GM12878 (cell line): ENCODE measurements around the gene ZNF678. TPM values are rescaled to one million over a fixed set of nuclear protein-coding genes. Genes with fewer than 3 reads are reported as not detected.

Experiments used
- BHLHE40 ChIP-seq, 2 experiments: fragments of 450-650 bp in 1 of 2; IDR thresholded peaks; 2 replicates each; pipeline ENCODE4 v1.6.1; 2011 to 2017; ENCODE audit warnings: low read depth in 2 of 2, borderline replicate concordance in 1 of 2, improper control_type of control experiment in 1 of 2, low read length in 1 of 2, mild to moderate bottlenecking in 1 of 2
- CREM ChIP-seq: IDR thresholded peaks from 2 replicates; pipeline ENCODE4 v1.6.1; 2014; ENCODE audit warnings: antibody characterized with exemption, low read depth
- EGR1 ChIP-seq, 2 experiments: IDR thresholded peaks; 1 replicate in 1 of 2; 2 replicates in 1 of 2; pipeline ENCODE4 v1.6.1; 2011 to 2012; ENCODE audit warnings: low read depth in 2 of 2, low read length in 2 of 2, borderline replicate concordance in 1 of 2, mild to moderate bottlenecking in 1 of 2, moderate library complexity in 1 of 2
- IKZF1 ChIP-seq: fragments of 450-650 bp; conservative IDR thresholded peaks from 2 replicates; pipeline ENCODE4 v1.6.1; 2017; ENCODE audit warnings: antibody characterized with exemption, mild to moderate bottlenecking
- JUND ChIP-seq: IDR thresholded peaks from 2 replicates; pipeline ENCODE4 v1.6.1; 2012; ENCODE audit warnings: low read depth, mild to moderate bottlenecking, low read length, improper control_type of control experiment, moderate library complexity
- NFYA ChIP-seq: IDR thresholded peaks from 2 replicates; pipeline ENCODE4 v1.6.1; 2011; ENCODE audit warnings: low read depth, mild to moderate bottlenecking, low read length, improper control_type of control experiment, borderline replicate concordance
- NR2C1 ChIP-seq: fragments of 450-650 bp; IDR thresholded peaks from 2 replicates; pipeline ENCODE4 v1.6.1; 2017; ENCODE audit warnings: antibody characterized with exemption, mild to moderate bottlenecking, moderate library complexity
- RELA ChIP-seq: fragments of 450-650 bp; IDR thresholded peaks from 2 replicates; pipeline ENCODE4 v1.8.0; 2014; ENCODE audit warnings: borderline replicate concordance; ENCODE audit not compliant: partially characterized antibody
- SMC3 ChIP-seq: IDR thresholded peaks from 2 replicates; pipeline ENCODE4 v1.6.1; 2011; ENCODE audit warnings: low read length, improper control_type of control experiment, borderline replicate concordance
- ZNF384 ChIP-seq: IDR thresholded peaks from 2 replicates; pipeline ENCODE4 v1.6.1; 2012; ENCODE audit warnings: low read depth, mild to moderate bottlenecking, low read length, improper control_type of control experiment, borderline replicate concordance
- polyA plus RNA-seq, 11 experiments: library from polyadenylated mRNA; depleted of rRNA in 4 of 11; unstranded in 6 of 11; stranded (reverse) in 5 of 11; fragments of >200 nt; fragmentation: Nextera tagmentation in 4 of 11; fragmentation: Illumina TruSeq in 1 of 11; extraction: Ambion mirVana in 4 of 11; extraction: Trizol in 1 of 11; gene quantifications; 1 replicate in 1 of 11; 2 replicates in 10 of 11; pipeline versions ENCODE4 v1.2.1 to v1.2.3, GENCODE V29; 2011 to 2016; ENCODE audit warnings: inconsistent platforms in 2 of 11, missing spikeins in 2 of 11, low read depth in 1 of 11
- total RNA-seq, 4 experiments: library from RNA; depleted of rRNA in 3 of 4; stranded (reverse); fragments of >200 nt in 3 of 4; fragmentation: Illumina TruSeq in 1 of 4; extraction: Trizol in 1 of 4; gene quantifications; 2 replicates each; pipeline versions ENCODE4 v1.2.1 to v1.2.3, GENCODE V29; 2013 to 2021
- TF ChIP-seq, protein P1 (sequence below): fragments of 450-650 bp; IDR thresholded peaks from 2 replicates; pipeline ENCODE4 v1.6.1; 2017; ENCODE audit warnings: borderline replicate concordance
- TF ChIP-seq, protein P2 (sequence below): IDR thresholded peaks from 2 replicates; pipeline ENCODE4 v1.6.1; 2012; ENCODE audit warnings: low read depth, low read length, improper control_type of control experiment

ZNF678 gene
- total and polyA plus RNA-seq, 10 of the 15 experiments (the other 5 are each of a cell fraction or from before 2014, with no cell fraction given) = 1.4 to 10.4 (median 3.5) TPM

DNA sequence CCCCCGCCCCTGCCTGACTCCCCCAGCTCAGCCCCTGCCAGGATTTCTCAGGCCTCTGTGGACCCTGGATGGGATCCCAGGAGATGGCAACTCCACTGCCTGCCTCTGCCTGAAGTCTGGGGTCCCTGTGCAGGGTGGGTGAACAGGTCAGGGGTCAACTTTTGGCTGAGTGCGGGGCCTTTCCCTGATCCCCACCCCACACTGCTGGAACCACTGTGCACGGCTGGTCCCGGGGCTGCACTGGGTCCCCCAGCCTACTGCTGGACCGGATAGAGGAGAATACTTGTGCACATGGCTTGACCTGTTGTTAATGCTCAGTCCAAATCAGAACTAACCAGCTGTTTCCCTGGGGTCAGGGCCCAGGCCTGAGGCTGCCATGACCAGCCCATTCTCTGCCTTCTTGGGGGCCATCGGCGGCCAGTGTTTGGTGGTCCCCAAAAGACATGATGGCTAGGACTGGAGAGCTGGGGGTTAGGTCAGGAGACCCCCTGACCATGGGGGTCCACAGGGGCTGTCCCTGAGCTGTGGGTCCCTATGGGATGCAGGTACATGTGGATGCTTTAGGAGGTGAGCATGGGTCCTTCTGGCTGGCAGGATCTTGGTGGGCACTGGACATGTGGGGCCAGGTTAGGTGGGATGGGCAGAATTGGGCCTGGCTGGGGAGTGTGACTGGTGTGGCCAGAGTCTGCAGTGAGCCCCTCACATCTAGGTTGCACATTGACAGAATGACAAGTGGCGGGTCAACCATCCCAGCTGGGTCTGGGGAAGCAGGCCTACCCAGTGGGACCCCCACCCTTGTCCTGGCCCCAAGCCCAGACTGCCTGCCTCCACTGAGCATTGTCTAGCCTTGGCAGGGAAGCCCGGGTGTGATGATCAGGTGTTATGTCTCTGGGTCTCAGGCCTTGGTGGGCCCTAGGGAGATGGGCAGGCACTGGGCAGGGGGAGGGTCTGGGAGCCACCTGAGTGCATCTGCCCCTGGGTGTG is 19.0 kb upstream of the ZNF678 start (continued):
- TF ChIP-seq CREM = no peak
- TF ChIP-seq BHLHE40 (IDR thresholded peaks at IDR 0.05; ENCODE audit: borderline replicate concordance in 1 of 2, low read depth in 2 of 2, low read length in 1 of 2) = no peak
- no peak for TF ChIP-seq SMC3
- TF ChIP-seq ZNF384 = no peak
- TF ChIP-seq, protein P1, sequence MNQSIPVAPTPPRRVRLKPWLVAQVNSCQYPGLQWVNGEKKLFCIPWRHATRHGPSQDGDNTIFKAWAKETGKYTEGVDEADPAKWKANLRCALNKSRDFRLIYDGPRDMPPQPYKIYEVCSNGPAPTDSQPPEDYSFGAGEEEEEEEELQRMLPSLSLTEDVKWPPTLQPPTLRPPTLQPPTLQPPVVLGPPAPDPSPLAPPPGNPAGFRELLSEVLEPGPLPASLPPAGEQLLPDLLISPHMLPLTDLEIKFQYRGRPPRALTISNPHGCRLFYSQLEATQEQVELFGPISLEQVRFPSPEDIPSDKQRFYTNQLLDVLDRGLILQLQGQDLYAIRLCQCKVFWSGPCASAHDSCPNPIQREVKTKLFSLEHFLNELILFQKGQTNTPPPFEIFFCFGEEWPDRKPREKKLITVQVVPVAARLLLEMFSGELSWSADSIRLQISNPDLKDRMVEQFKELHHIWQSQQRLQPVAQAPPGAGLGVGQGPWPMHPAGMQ = no peak
- TF ChIP-seq NFYA = no peak
- no peak for TF ChIP-seq EGR1 (IDR thresholded peaks at IDR 0.05; ENCODE audit: borderline replicate concordance in 1 of 2, low read depth in 2 of 2, low read length in 2 of 2)
- TF ChIP-seq, protein P2, sequence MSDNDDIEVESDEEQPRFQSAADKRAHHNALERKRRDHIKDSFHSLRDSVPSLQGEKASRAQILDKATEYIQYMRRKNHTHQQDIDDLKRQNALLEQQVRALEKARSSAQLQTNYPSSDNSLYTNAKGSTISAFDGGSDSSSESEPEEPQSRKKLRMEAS = no peak
- no peak for TF ChIP-seq RELA
- no peak for TF ChIP-seq IKZF1
- no peak for TF ChIP-seq NR2C1
- TF ChIP-seq JUND = no peak
